A549 (cell line): Measurements from ENCODE around the gene ZRANB1. TPM values are rescaled to one million over a fixed set of nuclear protein-coding genes. Genes with fewer than 3 reads are reported as not detected.

Experiments
- ATAC-seq, 2 experiments: fragments of 200-7000 bp in 1 of 2; fragments of >200 bp in 1 of 2; cut with Nextera tagmentation in 1 of 2; cut with Tn5 transposase in 1 of 2; 3 replicates each; pipeline versions ENCODE4 v1.8.0 to v1.9.1; 2018 to 2020; ENCODE audit warnings: mild to moderate bottlenecking in 1 of 2, moderate library complexity in 1 of 2
- CTCF ChIA-PET: fragments of 300-600 bp; sonication (Branson Sonifier 250); formaldehyde crosslinking; extraction: SDS; loops from one replicate; lab custom pipeline; 2021; ENCODE audit warnings: antibody characterized with exemption, inconsistent platforms; lab: Yijun Ruan, JAX
- POLR2A ChIA-PET: fragments of 350-600 bp; formaldehyde crosslinking; extraction: SDS; loops from one replicate; lab custom pipeline; 2021; ENCODE audit warnings: antibody characterized with exemption, inconsistent platforms; lab: Yijun Ruan, JAX
- DNase-seq, 2 experiments: peaks; one replicate each; pipeline versions ENCODE4 v3.0.0 to v3.0.0-alpha.2; 2011 to 2016; ENCODE audit warnings: low read depth in 1 of 2, low spot score in 1 of 2
- FAIRE-seq: peaks from 2 replicates; lab custom pipeline; 2011; peaks lifted over from hg19 to GRCh38; lab: Jason Lieb, UNC
- H3K27ac ChIP-seq, 2 experiments: fragments of >200 bp; sonication (Bioruptor Twin); formaldehyde crosslinking; 3 replicates each; pipeline ENCODE4 v1.5.1; 2016 to 2017
- H3K4me1 ChIP-seq: fragments of >200 bp; sonication (Bioruptor Twin); formaldehyde crosslinking; 3 replicates; pipeline ENCODE4 v1.6.1; 2016
- H3K4me2 ChIP-seq: fragments of >200 bp; sonication (Bioruptor Twin); formaldehyde crosslinking; 3 replicates; pipeline ENCODE4 v1.6.1; 2016
- H3K4me3 ChIP-seq: fragments of >200 bp; sonication (Bioruptor Twin); formaldehyde crosslinking; 3 replicates; pipeline ENCODE4 v1.5.1; 2016
- H3K9me3 ChIP-seq: fragments of >200 bp; sonication (Bioruptor Twin); formaldehyde crosslinking; 3 replicates; pipeline ENCODE4 v1.6.1; 2016
- CBX8 ChIP-seq: fragments of 200-600 bp; sonication (generic); IDR thresholded peaks from 2 replicates; pipeline ENCODE4 v1.6.1; 2016
- FOSB ChIP-seq: fragments of 250-450 bp; sonication (Bioruptor Pico); IDR thresholded peaks from 2 replicates; pipeline ENCODE4 v1.5.0; 2020; ENCODE audit warnings: mild to moderate bottlenecking, moderate library complexity
- FOSL2 ChIP-seq, 2 experiments: fragments of 450-650 bp in 1 of 2; fragments of >200 bp in 1 of 2; sonication (Bioruptor Twin) in 1 of 2; formaldehyde crosslinking; IDR thresholded peaks; 2 replicates each; pipeline versions ENCODE4 v1.5.0 to v1.6.1; 2016 to 2020; ENCODE audit warnings: mild to moderate bottlenecking in 1 of 2, moderate library complexity in 1 of 2
- HOXB13 ChIP-seq: fragments of 250-450 bp; sonication (Bioruptor Pico); IDR thresholded peaks from 2 replicates; pipeline ENCODE4 v1.5.0; 2020; ENCODE audit warnings: low read depth, mild to moderate bottlenecking, moderate library complexity
- JUN ChIP-seq, 2 experiments: fragments of >200 bp; sonication (Bioruptor Twin); formaldehyde crosslinking; IDR thresholded peaks; 2 replicates in 1 of 2; 3 replicates in 1 of 2; pipeline ENCODE4 v1.6.1; 2016 to 2017
- MAX ChIP-seq: IDR thresholded peaks from 2 replicates; pipeline ENCODE4 v1.6.1; 2012
- NPAS2 ChIP-seq: fragments of 250-450 bp; sonication (Bioruptor Pico); IDR thresholded peaks from 2 replicates; pipeline ENCODE4 v1.8.0; 2022; ENCODE audit warnings: mild to moderate bottlenecking, moderate library complexity, borderline replicate concordance
- POLR2AphosphoS2 ChIP-seq: conservative IDR thresholded peaks from 2 replicates; pipeline ENCODE4 v1.6.1; 2012; ENCODE audit warnings: low read length, improper control_type of control experiment, inconsistent platforms
- RCOR1 ChIP-seq: fragments of 150-350 bp; IDR thresholded peaks from 2 replicates; pipeline ENCODE4 v1.6.1; 2014; ENCODE audit warnings: antibody characterized with exemption, low read length, low read depth
- REST ChIP-seq: fragments of 200-600 bp; sonication (generic); IDR thresholded peaks from 2 replicates; pipeline ENCODE4 v1.6.1; 2016; ENCODE audit warnings: antibody characterized with exemption, mild to moderate bottlenecking, moderate library complexity
- RNF2 ChIP-seq: fragments of 200-600 bp; sonication (generic); IDR thresholded peaks from 2 replicates; pipeline ENCODE4 v1.6.1; 2016; ENCODE audit warnings: low read depth, mild to moderate bottlenecking, antibody characterized with exemption, moderate library complexity, borderline replicate concordance
- SREBF2 ChIP-seq: fragments of 450-650 bp; IDR thresholded peaks from 2 replicates; pipeline ENCODE4 v1.6.1; 2014; ENCODE audit warnings: mild to moderate bottlenecking, moderate library complexity
- TP53 ChIP-seq: fragments of 250-450 bp; sonication (Bioruptor Pico); IDR thresholded peaks from 2 replicates; pipeline ENCODE4 v1.5.0; 2021; ENCODE audit warnings: mild to moderate bottlenecking, moderate library complexity
- ZFP36 ChIP-seq: fragments of 450-650 bp; IDR thresholded peaks from 2 replicates; pipeline ENCODE4 v1.6.1; 2014; ENCODE audit warnings: borderline replicate concordance; ENCODE audit not compliant: partially characterized antibody
- ZNF302 ChIP-seq: fragments of 250-450 bp; sonication (Bioruptor Pico); IDR thresholded peaks from 2 replicates; pipeline ENCODE4 v1.9.0; 2021; ENCODE audit warnings: inconsistent platforms, mild to moderate bottlenecking, moderate library complexity
- WGBS: methylation state at CpG from one replicate; pipeline ENCODE4 v1.1.6; 2017; ENCODE audit errors: missing lambda C conversion rate; 5-methylcytosine and 5-hydroxymethylcytosine counted together
- polyA plus RNA-seq, 4 experiments: library from polyadenylated mRNA; depleted of rRNA in 3 of 4; stranded (reverse); fragments of >200 nt; fragmentation: RNase III in 1 of 4; extraction: RNeasy Plus Mini Kit Qiagen cat#74134 plus additional on column Dnase treatment in 1 of 4; gene quantifications; 2 replicates in 3 of 4; 3 replicates in 1 of 4; pipeline ENCODE4 v1.2.3, GENCODE V29; 2011 to 2017
- TF ChIP-seq, protein P1 (sequence below): IDR thresholded peaks from 2 replicates; pipeline ENCODE4 v1.6.1; 2012; ENCODE audit warnings: low read depth, borderline replicate concordance
- TF ChIP-seq, protein P2 (sequence below): fragments of 250-450 bp; sonication (Bioruptor Pico); IDR thresholded peaks from 2 replicates; pipeline ENCODE4 v1.5.0; 2020; ENCODE audit warnings: low read depth, mild to moderate bottlenecking, moderate library complexity

ZRANB1 gene
- polyA plus RNA-seq, 2 of the 4 experiments (the other 2 are of a cell fraction): 8.0 to 19.5 TPM

- DNase-seq (no peak), FAIRE-seq (no peak), ATAC-seq (no peak)
- H3K27ac ChIP-seq: no peak overlapping the region
- H3K4me3 ChIP-seq: no peak overlapping the region
- no peak for TF ChIP-seq FOSB (CRISPR knock-in tag)
- TF ChIP-seq TP53 (CRISPR knock-in tag): no peak
- TF ChIP-seq HOXB13 (CRISPR knock-in tag): no peak
- TF ChIP-seq, protein P1, sequence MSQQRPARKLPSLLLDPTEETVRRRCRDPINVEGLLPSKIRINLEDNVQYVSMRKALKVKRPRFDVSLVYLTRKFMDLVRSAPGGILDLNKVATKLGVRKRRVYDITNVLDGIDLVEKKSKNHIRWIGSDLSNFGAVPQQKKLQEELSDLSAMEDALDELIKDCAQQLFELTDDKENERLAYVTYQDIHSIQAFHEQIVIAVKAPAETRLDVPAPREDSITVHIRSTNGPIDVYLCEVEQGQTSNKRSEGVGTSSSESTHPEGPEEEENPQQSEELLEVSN: no peak
- no peak for TF ChIP-seq ZFP36
- no peak for TF ChIP-seq POLR2AphosphoS2
- TF ChIP-seq MAX: no peak
- TF ChIP-seq RNF2: no peak
- TF ChIP-seq, protein P2, sequence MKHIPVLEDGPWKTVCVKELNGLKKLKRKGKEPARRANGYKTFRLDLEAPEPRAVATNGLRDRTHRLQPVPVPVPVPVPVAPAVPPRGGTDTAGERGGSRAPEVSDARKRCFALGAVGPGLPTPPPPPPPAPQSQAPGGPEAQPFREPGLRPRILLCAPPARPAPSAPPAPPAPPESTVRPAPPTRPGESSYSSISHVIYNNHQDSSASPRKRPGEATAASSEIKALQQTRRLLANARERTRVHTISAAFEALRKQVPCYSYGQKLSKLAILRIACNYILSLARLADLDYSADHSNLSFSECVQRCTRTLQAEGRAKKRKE (CRISPR knock-in tag): no peak
- TF ChIP-seq FOSL2 (IDR thresholded peaks at IDR 0.05): no peak
- TF ChIP-seq FOSL2 (CRISPR knock-in tag; IDR thresholded peaks at IDR 0.05): no peak
- no peak overlapping the region for H3K4me2 ChIP-seq
- H3K4me1 ChIP-seq: peaks cover 13% of the 10 kb centered on the region
- no peaks in the 10 kb centered on the region for H3K9me3 ChIP-seq
- CTCF ChIA-PET: interaction anchor here (1.1 to 2.4 kb wide), 6 partner anchors 8 to 102 kb away, joined by 3 to 11 read pairs (median 7); no protein-coding TSS in a partner anchor
- POLR2A ChIA-PET: no interaction called here
- 92% methylated on average over 17 of the region's 17 CpGs for WGBS
Measured at GRCh38 chr10:125027871-125028869, 86.2 kb downstream of the ZRANB1 start.

DNA sequence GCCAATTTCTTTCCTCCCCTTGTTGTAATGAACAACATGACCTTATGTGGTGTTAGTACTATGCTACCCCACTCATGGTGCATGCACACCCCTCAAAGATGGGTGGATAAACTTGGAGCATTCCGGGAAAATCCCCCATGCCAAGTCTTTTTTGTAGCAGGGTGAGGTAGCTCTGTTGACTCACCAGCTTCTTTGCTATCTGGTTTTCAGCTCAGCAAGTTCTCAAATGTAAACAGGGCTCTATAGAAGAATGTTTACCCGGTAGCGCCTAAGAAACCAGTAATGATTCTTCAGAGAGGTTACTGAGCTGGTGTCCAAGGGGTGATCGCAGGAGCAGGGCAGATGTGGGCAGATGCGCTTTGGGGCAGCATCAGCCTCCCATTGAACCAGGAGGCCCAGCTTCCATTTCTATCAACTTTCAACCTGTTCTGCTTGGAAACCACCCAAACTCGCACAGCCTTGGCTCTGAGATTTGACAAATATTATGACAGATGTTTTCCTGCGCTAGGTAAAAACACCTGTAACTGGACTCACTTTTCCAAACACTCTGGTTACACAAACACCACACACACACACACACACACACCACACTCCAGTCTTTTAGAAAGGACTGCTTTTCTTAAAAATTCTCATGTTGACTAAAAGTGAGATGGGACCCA lies 87.8 kb downstream of the ZRANB1 start:
- WGBS: 73% methylated on average over 7 of the region's 7 CpGs
- H3K27ac ChIP-seq: 0 out of 6 replicates have a peak overlapping the region, but pooled peaks of 1 of the 2 experiments have one; percentile 3
- peak in 1 of 2 experiments; percentile 29; a peak in 2 of 6 replicates for ATAC-seq

More for the DNA sequence above, 87.8 kb downstream of the ZRANB1 start:
- no peaks in the 10 kb centered on the region for H3K9me3 ChIP-seq
- TF ChIP-seq ZNF302: no peak
- no peak for TF ChIP-seq REST
- TF ChIP-seq SREBF2: no peak
- TF ChIP-seq CBX8: no peak
- TF ChIP-seq, protein P2 (CRISPR knock-in tag): no peak
- TF ChIP-seq JUN (IDR thresholded peaks at IDR 0.05): no peak
- no peak for TF ChIP-seq RCOR1
- TF ChIP-seq NPAS2 (CRISPR knock-in tag): no peak
- DNase-seq: peak in 1 of 2 experiments; percentile 23
- no peak overlapping the region for H3K4me3 ChIP-seq
- FAIRE-seq: no peak
- POLR2A ChIA-PET: no interaction called here
- peaks cover 17% of the 10 kb centered on the region for H3K4me1 ChIP-seq
- CTCF ChIA-PET: interaction anchor here (0.7 to 2.4 kb wide), 5 partner anchors 18 to 76 kb away, joined by 4 to 8 read pairs (median 5); no protein-coding TSS in a partner anchor
- H3K4me2 ChIP-seq: 0 out of 3 replicates have a peak overlapping the region, but pooled peaks have one; percentile 8
